HEK293 (cell line): ENCODE measurements around the gene BAIAP2.
A peak's percentile ranks its signal among the peaks of the same experiment; 100 is the strongest.
"Not testable (repeated sequence)": the region's sequence is repeated elsewhere in the genome, so short reads cannot be mapped to it uniquely, and the experiment has no call there.

Experiments used
- CTCF ChIA-PET: fragments of 350-600 bp; formaldehyde crosslinking; extraction: SDS; loops from one replicate; lab custom pipeline; 2021; ENCODE audit warnings: antibody characterized with exemption; lab: Yijun Ruan, JAX
- POLR2A ChIA-PET: fragments of 300-600 bp; formaldehyde crosslinking; extraction: SDS; loops from one replicate; lab custom pipeline; 2020; ENCODE audit warnings: antibody characterized with exemption, inconsistent platforms; lab: Yijun Ruan, JAX
- H3K27ac ChIP-seq: fragments of 200-500 bp; sonication (Bioruptor generic); 2 replicates; pipeline ENCODE4 v1.5.1; 2014; ENCODE audit warnings: low read depth, low read length, control low read depth, inconsistent platforms; ENCODE audit errors: extremely low read depth
- H3K36me3 ChIP-seq, 2 experiments: fragments of 200-500 bp in 1 of 2; sonication (Bioruptor generic) in 1 of 2; 1 replicate in 1 of 2; 2 replicates in 1 of 2; pipeline ENCODE4 v1.5.1; 2014 to 2017; ENCODE audit warnings: inconsistent platforms in 2 of 2, low read length in 2 of 2; ENCODE audit not compliant: control insufficient read depth in 2 of 2, insufficient read depth in 1 of 2
- H3K4me1 ChIP-seq: fragments of 200-500 bp; sonication (Bioruptor generic); 2 replicates; pipeline ENCODE4 v1.5.1; 2014; ENCODE audit warnings: mild to moderate bottlenecking, low read length, inconsistent platforms; ENCODE audit not compliant: control insufficient read depth, insufficient read depth
- H3K4me3 ChIP-seq: 2 replicates; pipeline ENCODE4 v1.5.1; 2011; ENCODE audit warnings: low read depth, mild to moderate bottlenecking, control low read depth, low read length, moderate library complexity
- H3K9me3 ChIP-seq: fragments of 200-500 bp; sonication (Bioruptor generic); 2 replicates; pipeline ENCODE4 v1.5.1; 2014; ENCODE audit warnings: low read depth, low read length, inconsistent platforms; ENCODE audit not compliant: control insufficient read depth, insufficient read depth
- EGR2 ChIP-seq: fragments of 450-650 bp; formaldehyde crosslinking; IDR thresholded peaks from 2 replicates; pipeline ENCODE4 v1.5.1; 2016; ENCODE audit warnings: low read depth, missing biosample characterization, missing genetic modification characterization
- GLI4 ChIP-seq: fragments of 450-650 bp; formaldehyde crosslinking; IDR thresholded peaks from 2 replicates; pipeline ENCODE4 v1.5.1; 2016; ENCODE audit warnings: missing biosample characterization, missing genetic modification characterization
- KLF1 ChIP-seq: fragments of 450-650 bp; formaldehyde crosslinking; IDR thresholded peaks from 2 replicates; pipeline ENCODE4 v1.5.1; 2016; ENCODE audit warnings: missing biosample characterization, missing genetic modification characterization
- KLF10 ChIP-seq: fragments of 450-650 bp; IDR thresholded peaks from 2 replicates; pipeline ENCODE4 v1.5.1; 2018; ENCODE audit warnings: missing biosample characterization, mild to moderate bottlenecking, missing genetic modification characterization
- KLF7 ChIP-seq: fragments of 450-650 bp; formaldehyde crosslinking; IDR thresholded peaks from 2 replicates; pipeline ENCODE4 v1.5.1; 2016; ENCODE audit warnings: missing biosample characterization, missing genetic modification characterization, borderline replicate concordance
- MYNN ChIP-seq: fragments of 450-650 bp; formaldehyde crosslinking; IDR thresholded peaks from 2 replicates; pipeline ENCODE4 v1.5.1; 2016; ENCODE audit warnings: missing biosample characterization, missing genetic modification characterization, borderline replicate concordance
- SP2 ChIP-seq: fragments of 450-650 bp; formaldehyde crosslinking; IDR thresholded peaks from 2 replicates; pipeline ENCODE4 v1.5.1; 2016; ENCODE audit warnings: missing biosample characterization, missing genetic modification characterization
- TRIM28 ChIP-seq: IDR thresholded peaks from 2 replicates; pipeline ENCODE4 v1.6.1; 2011; ENCODE audit warnings: low read length, control low read depth, borderline replicate concordance
- ZBTB20 ChIP-seq: fragments of 450-650 bp; formaldehyde crosslinking; IDR thresholded peaks from 2 replicates; pipeline ENCODE4 v1.5.1; 2016; ENCODE audit warnings: missing biosample characterization, missing genetic modification characterization
- ZFHX2 ChIP-seq: fragments of 450-650 bp; formaldehyde crosslinking; conservative IDR thresholded peaks from 2 replicates; pipeline ENCODE4 v1.5.1; 2016; ENCODE audit warnings: missing biosample characterization, missing genetic modification characterization
- ZFP37 ChIP-seq: fragments of 450-650 bp; formaldehyde crosslinking; IDR thresholded peaks from 2 replicates; pipeline ENCODE4 v1.5.1; 2016; ENCODE audit warnings: missing biosample characterization, missing genetic modification characterization
- ZIC2 ChIP-seq: fragments of 450-650 bp; formaldehyde crosslinking; IDR thresholded peaks from 2 replicates; pipeline ENCODE4 v1.5.1; 2016; ENCODE audit warnings: missing biosample characterization, missing genetic modification characterization
- ZNF121 ChIP-seq: fragments of 450-650 bp; formaldehyde crosslinking; IDR thresholded peaks from 2 replicates; pipeline ENCODE4 v1.5.1; 2016; ENCODE audit warnings: missing biosample characterization, missing genetic modification characterization
- ZNF19 ChIP-seq: fragments of 450-650 bp; formaldehyde crosslinking; IDR thresholded peaks from 2 replicates; pipeline ENCODE4; 2016; ENCODE audit warnings: missing biosample characterization, missing genetic modification characterization, low read depth
- ZNF223 ChIP-seq: fragments of 450-650 bp; formaldehyde crosslinking; IDR thresholded peaks from 2 replicates; pipeline ENCODE4 v1.5.1; 2016; ENCODE audit warnings: missing biosample characterization, missing genetic modification characterization
- ZNF239 ChIP-seq: fragments of 450-650 bp; formaldehyde crosslinking; IDR thresholded peaks from 2 replicates; pipeline ENCODE4 v1.5.1; 2016; ENCODE audit warnings: missing biosample characterization, missing genetic modification characterization
- ZNF423 ChIP-seq: fragments of 450-650 bp; formaldehyde crosslinking; IDR thresholded peaks from 2 replicates; pipeline ENCODE4 v1.5.1; 2016; ENCODE audit warnings: missing biosample characterization, missing genetic modification characterization
- ZNF549 ChIP-seq: fragments of 450-650 bp; IDR thresholded peaks from 2 replicates; pipeline ENCODE4 v1.5.1; 2018; ENCODE audit warnings: missing biosample characterization, missing genetic modification characterization, mild to moderate bottlenecking, inconsistent platforms, moderate library complexity
- ZNF555 ChIP-seq: fragments of 450-650 bp; formaldehyde crosslinking; conservative IDR thresholded peaks from 2 replicates; pipeline ENCODE4 v1.5.1; 2017; ENCODE audit warnings: missing biosample characterization, mild to moderate bottlenecking, missing genetic modification characterization, inconsistent platforms
- ZNF558 ChIP-seq: fragments of 450-650 bp; formaldehyde crosslinking; IDR thresholded peaks from 2 replicates; pipeline ENCODE4 v1.5.1; 2016; ENCODE audit warnings: missing biosample characterization, missing genetic modification characterization
- ZNF585B ChIP-seq: fragments of 450-650 bp; formaldehyde crosslinking; IDR thresholded peaks from 2 replicates; pipeline ENCODE4 v1.5.1; 2016; ENCODE audit warnings: missing biosample characterization, missing genetic modification characterization
- ZNF658 ChIP-seq: fragments of 450-650 bp; formaldehyde crosslinking; IDR thresholded peaks from 2 replicates; pipeline ENCODE4; 2016; ENCODE audit warnings: missing biosample characterization, missing genetic modification characterization
- ZNF768 ChIP-seq: fragments of 450-650 bp; formaldehyde crosslinking; IDR thresholded peaks from 2 replicates; pipeline ENCODE4 v1.5.1; 2018; ENCODE audit warnings: missing biosample characterization, mild to moderate bottlenecking, missing genetic modification characterization
- TF ChIP-seq, protein P1 (sequence below): fragments of 450-650 bp; formaldehyde crosslinking; IDR thresholded peaks from 2 replicates; pipeline ENCODE4 v1.5.1; 2016; ENCODE audit warnings: missing biosample characterization, missing genetic modification characterization
- TF ChIP-seq, protein P2 (sequence below): fragments of 450-650 bp; formaldehyde crosslinking; IDR thresholded peaks from 2 replicates; pipeline ENCODE4 v1.5.1; 2016; ENCODE audit warnings: missing biosample characterization, missing genetic modification characterization
- TF ChIP-seq, protein P3 (sequence below): fragments of 450-650 bp; formaldehyde crosslinking; IDR thresholded peaks from 2 replicates; pipeline ENCODE4 v1.5.1; 2017; ENCODE audit warnings: missing biosample characterization, missing genetic modification characterization

The BAIAP2 gene

DNA sequence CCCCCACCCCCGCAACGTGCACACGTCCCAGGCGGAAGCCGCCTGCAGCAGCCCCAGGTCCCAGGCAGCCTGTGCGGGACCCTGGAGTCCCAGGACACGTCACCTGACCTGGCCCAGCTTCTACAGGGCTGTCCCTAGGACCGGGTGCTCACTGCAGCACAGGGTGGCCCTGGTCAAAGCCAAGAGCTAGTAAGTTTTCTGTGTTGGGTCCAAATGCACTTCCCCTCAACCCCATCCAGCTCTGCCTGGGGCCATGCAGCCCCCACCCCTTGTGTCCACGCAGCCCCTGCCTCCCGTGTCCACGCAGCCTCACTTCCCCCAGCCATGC is 108.2 kb downstream of the BAIAP2 start (continued):
- TF ChIP-seq MYNN (tag by site-specific recombination) (no peak), ZNF768 (tag by site-specific recombination) (no peak), ZNF555 (tag by site-specific recombination) (no peak), GLI4 (tag by site-specific recombination) (no peak), ZNF585B (tag by site-specific recombination) (no peak), ZNF223 (no peak)

DNA sequence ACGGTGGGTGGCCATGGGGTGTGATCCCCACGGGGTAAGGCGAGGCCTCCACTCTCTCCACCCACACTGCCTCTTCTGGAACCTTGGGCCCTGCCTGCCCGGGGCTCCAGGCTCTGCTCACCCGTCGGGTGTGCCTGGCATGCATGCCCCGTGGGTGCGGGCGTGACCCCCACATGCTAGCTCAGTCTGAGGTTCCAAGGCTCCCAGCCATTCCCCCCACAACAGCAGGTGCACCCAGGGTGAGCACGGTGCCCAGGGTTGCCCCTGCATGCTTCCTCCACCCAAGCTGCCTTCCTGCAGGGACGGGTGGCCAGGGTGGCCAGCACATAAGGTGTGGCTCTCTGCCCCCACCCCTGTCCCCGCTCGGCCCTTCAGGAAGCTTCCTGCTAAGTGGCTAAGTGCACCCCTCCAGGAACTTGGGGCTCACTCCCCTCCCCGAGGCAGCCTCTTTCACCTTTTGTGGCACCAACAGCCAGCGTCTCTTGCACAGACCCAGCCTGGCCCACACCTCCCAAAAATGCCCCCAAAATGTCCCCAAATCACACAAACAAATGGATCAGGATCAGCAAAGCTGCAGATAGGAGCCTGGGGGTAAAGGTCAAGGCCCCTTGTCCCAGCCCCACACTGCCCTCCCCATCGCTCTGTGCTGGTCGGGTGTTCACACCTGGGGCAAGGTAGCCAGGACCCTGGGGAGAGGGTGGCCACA is 108.9 kb downstream of the BAIAP2 start:
- no peaks in the 10 kb centered on the region for H3K4me1 ChIP-seq
- ChIA-PET CTCF (interaction anchor here (0.9 to 3.6 kb wide), 14 partner anchors 11 to 97 kb away, joined by 3 to 42 read pairs (median 4); partner anchors contain the start of genes CEP131, NDUFAF8 and TEPSIN), POLR2A (interaction anchor here (1.5 to 2.8 kb wide), 3 partner anchors 22 to 95 kb away, joined by 3 to 9 read pairs (median 6); partner anchors contain the start of genes AATK, CEP131, NDUFAF8 and PVALEF)
- H3K9me3 ChIP-seq, result no peaks in the 10 kb centered on the region
- no peak overlapping the region for H3K4me3 ChIP-seq
- 0 out of 2 replicates have a peak, but pooled peaks have one; percentile 6 for TF ChIP-seq EGR2 (tag by site-specific recombination)
- peak; percentile 47 for TF ChIP-seq ZFHX2 (tag by site-specific recombination)
- no peak for TF ChIP-seq ZNF239 (tag by site-specific recombination)
- 0 out of 2 replicates have a peak, but pooled peaks have one; percentile 7 for TF ChIP-seq ZIC2
- no peak for TF ChIP-seq ZNF658
- peak; percentile 36; the same call in 1 of the 2 replicates for TF ChIP-seq KLF1 (tag by site-specific recombination)
- TF ChIP-seq ZFP37 (tag by site-specific recombination), result no peak
- no peaks in the 10 kb centered on the region for H3K36me3 ChIP-seq
- no peak overlapping the region for H3K27ac ChIP-seq

DNA sequence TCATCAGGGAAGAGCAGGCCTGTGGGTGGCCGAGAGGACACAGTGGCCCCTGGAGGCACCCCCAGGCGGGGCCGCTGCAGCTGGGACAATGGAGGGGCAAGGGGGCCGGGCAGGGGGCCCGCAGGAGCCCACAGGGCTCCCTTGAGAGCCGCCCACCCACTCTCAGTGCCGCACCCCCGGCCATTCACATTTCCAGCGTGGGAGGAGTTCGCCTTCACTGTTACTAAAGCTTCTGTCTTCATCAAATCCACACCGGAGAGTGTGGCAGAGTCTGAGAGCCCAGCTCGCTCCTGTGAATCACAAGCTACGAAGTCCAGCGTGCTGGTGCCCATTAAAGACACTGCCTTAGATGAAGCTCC is 109.5 kb downstream of the BAIAP2 start:
- CTCF ChIA-PET, result interaction anchor here (0.9 to 1.7 kb wide), 4 partner anchors 11 to 86 kb away, joined by 3 to 7 read pairs (median 3); no protein-coding TSS in a partner anchor

DNA sequence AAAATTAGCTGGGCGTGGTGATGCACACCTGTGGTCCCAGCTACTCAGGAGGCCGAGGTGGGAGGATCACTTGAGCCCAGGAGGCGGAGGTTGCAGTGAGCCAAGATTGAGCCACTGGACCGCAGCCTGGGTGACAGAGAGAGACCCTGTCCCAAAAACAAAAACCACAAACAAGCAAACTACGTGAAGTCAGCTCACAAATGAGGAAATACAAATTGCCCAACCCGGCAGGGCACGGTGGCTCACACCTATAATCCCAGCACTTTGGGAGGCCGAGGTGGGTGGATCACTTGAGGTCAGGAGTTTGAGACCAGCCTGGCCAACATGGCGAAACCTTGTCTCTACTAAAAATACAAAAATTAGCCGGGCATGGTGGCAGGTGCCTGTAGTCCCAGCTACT is 111.3 kb downstream of the BAIAP2 start:
- H3K4me3 ChIP-seq, H3K27ac ChIP-seq, H3K9me3 ChIP-seq, POLR2A ChIA-PET, H3K4me1 ChIP-seq, H3K36me3 ChIP-seq: not testable (repeated sequence)
- CTCF ChIA-PET, result interaction anchor here (0.6 to 0.7 kb wide), 2 partner anchors 43 to 226 kb away, joined by 3 to 4 read pairs; no protein-coding TSS in a partner anchor

More for the DNA sequence above, 109.5 kb downstream of the BAIAP2 start:
- Histone ChIP-seq H3K27ac (no peak overlapping the region), H3K9me3 (no peaks in the 10 kb centered on the region), H3K4me3 (no peak overlapping the region), H3K36me3 (no peaks in the 10 kb centered on the region), H3K4me1 (no peaks in the 10 kb centered on the region)
- TF ChIP-seq EGR2 (tag by site-specific recombination), result peak; percentile 41; the same call in 1 of the 2 replicates
- TF ChIP-seq, protein P1, sequence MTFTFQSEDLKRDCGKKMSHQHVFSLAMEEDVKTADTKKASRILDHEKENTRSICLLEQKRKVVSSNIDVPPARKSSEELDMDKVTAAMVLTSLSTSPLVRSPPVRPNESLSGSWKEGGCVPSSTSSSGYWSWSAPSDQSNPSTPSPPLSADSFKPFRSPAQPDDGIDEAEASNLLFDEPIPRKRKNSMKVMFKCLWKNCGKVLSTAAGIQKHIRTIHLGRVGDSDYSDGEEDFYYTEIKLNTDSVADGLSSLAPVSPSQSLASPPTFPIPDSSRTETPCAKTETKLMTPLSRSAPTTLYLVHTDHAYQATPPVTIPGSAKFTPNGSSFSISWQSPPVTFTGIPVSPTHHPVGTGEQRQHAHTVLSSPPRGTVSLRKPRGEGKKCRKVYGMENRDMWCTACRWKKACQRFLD, result no peak
- no peak for TF ChIP-seq ZNF121 (tag by site-specific recombination)
- no peak for TF ChIP-seq ZNF423 (tag by site-specific recombination)
- TF ChIP-seq ZNF555 (tag by site-specific recombination), result no peak
- no peak for TF ChIP-seq ZNF223
- no peak for TF ChIP-seq MYNN (tag by site-specific recombination)
- TF ChIP-seq, protein P2, sequence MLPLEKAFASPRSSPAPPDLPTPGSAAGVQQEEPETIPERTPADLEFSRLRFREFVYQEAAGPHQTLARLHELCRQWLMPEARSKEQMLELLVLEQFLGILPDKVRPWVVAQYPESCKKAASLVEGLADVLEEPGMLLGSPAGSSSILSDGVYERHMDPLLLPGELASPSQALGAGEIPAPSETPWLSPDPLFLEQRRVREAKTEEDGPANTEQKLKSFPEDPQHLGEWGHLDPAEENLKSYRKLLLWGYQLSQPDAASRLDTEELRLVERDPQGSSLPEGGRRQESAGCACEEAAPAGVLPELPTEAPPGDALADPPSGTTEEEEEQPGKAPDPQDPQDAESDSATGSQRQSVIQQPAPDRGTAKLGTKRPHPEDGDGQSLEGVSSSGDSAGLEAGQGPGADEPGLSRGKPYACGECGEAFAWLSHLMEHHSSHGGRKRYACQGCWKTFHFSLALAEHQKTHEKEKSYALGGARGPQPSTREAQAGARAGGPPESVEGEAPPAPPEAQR (tag by site-specific recombination), result no peak
- no peak for TF ChIP-seq ZNF549 (tag by site-specific recombination)
- no peak for TF ChIP-seq TRIM28
- TF ChIP-seq ZNF19 (tag by site-specific recombination), result no peak
- no peak for TF ChIP-seq KLF10
- TF ChIP-seq, protein P3, sequence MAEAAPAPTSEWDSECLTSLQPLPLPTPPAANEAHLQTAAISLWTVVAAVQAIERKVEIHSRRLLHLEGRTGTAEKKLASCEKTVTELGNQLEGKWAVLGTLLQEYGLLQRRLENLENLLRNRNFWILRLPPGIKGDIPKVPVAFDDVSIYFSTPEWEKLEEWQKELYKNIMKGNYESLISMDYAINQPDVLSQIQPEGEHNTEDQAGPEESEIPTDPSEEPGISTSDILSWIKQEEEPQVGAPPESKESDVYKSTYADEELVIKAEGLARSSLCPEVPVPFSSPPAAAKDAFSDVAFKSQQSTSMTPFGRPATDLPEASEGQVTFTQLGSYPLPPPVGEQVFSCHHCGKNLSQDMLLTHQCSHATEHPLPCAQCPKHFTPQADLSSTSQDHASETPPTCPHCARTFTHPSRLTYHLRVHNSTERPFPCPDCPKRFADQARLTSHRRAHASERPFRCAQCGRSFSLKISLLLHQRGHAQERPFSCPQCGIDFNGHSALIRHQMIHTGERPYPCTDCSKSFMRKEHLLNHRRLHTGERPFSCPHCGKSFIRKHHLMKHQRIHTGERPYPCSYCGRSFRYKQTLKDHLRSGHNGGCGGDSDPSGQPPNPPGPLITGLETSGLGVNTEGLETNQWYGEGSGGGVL (tag by site-specific recombination), result no peak
- TF ChIP-seq SP2 (tag by site-specific recombination), result no peak
- no peak for TF ChIP-seq KLF7 (tag by site-specific recombination)
- peak; percentile 64 for TF ChIP-seq ZFHX2 (tag by site-specific recombination)
- TF ChIP-seq ZBTB20, result no peak
- no peak for TF ChIP-seq ZNF558 (tag by site-specific recombination)
- POLR2A ChIA-PET, result no interaction called here
